Bronchial epithelial cell (primary cell): ENCODE results near the gene PTPRO. TPM values are rescaled to one million over a fixed set of nuclear protein-coding genes. Genes with fewer than 3 reads are reported as not detected.

Experiments used
- DNase-seq: peaks from one replicate; pipeline ENCODE4 v3.0.0-alpha.2; 2010; ENCODE audit warnings: low read depth
- FAIRE-seq: peaks from 2 replicates; lab custom pipeline; 2011; peaks lifted over from hg19 to GRCh38; lab: Jason Lieb, UNC
- H3K27me3 ChIP-seq: 2 replicates; pipeline ENCODE4 v1.5.1; 2011; ENCODE audit warnings: low read length; ENCODE audit not compliant: control insufficient read depth, insufficient read depth
- H3K36me3 ChIP-seq: 2 replicates; pipeline ENCODE4 v1.5.1; 2011; ENCODE audit warnings: low read length; ENCODE audit not compliant: control insufficient read depth, insufficient read depth
- H3K4me3 ChIP-seq: 2 replicates; pipeline ENCODE4 v1.5.1; 2011; ENCODE audit warnings: mild to moderate bottlenecking, low read depth, low read length, control low read depth
- CTCF ChIP-seq: IDR thresholded peaks from 2 replicates; pipeline ENCODE4 v1.5.1; 2011; ENCODE audit warnings: mild to moderate bottlenecking, moderate library complexity, low read length, control low read depth, inconsistent platforms; ENCODE audit not compliant: insufficient read depth, severe bottlenecking
- total RNA-seq: library from RNA; depleted of rRNA; stranded (reverse); fragments of >200 nt; gene quantifications from 2 replicates; pipeline ENCODE4 v1.2.1, GENCODE V29; 2014

The PTPRO gene
- total RNA-seq, 1 donor from 2014 or later, result under 0.01 TPM

- no peak for TF ChIP-seq CTCF
- FAIRE-seq, result no peak
- H3K4me3 ChIP-seq, result no peak overlapping the region
- no peaks in the 10 kb centered on the region for H3K36me3 ChIP-seq
- no peak for DNase-seq
- no peaks in the 10 kb centered on the region for H3K27me3 ChIP-seq
Measured at GRCh38 chr12:15280930-15281329, 41.4 kb upstream of the PTPRO start.

- Histone ChIP-seq H3K4me3 (no peak overlapping the region), H3K27me3 (no peaks in the 10 kb centered on the region), H3K36me3 (no peaks in the 10 kb centered on the region)
- FAIRE-seq (no peak), DNase-seq (no peak)
- no peak for TF ChIP-seq CTCF
Measured at GRCh38 chr12:15289192-15289591, 33.1 kb upstream of the PTPRO start.

- Histone ChIP-seq H3K4me3 (no peak overlapping the region), H3K27me3 (no peaks in the 10 kb centered on the region), H3K36me3 (no peaks in the 10 kb centered on the region)
- TF ChIP-seq CTCF, result no peak
- no peak for FAIRE-seq
- no peak for DNase-seq
Measured at GRCh38 chr12:15293731-15294130, 28.6 kb upstream of the PTPRO start.

GRCh38 chr12:15299947-15300346, 22.4 kb upstream of the PTPRO start:
- no peaks in the 10 kb centered on the region for H3K36me3 ChIP-seq
- FAIRE-seq (no peak), DNase-seq (no peak)
- no peak for TF ChIP-seq CTCF
- H3K27me3 ChIP-seq, result no peaks in the 10 kb centered on the region
- H3K4me3 ChIP-seq, result no peak overlapping the region

- no peak for FAIRE-seq
- no peak overlapping the region for H3K4me3 ChIP-seq
- H3K36me3 ChIP-seq, result no peaks in the 10 kb centered on the region
Measured at GRCh38 chr12:15304296-15304695, 18.0 kb upstream of the PTPRO start.

More at GRCh38 chr12:15304296-15304695, 18.0 kb upstream of the PTPRO start:
- DNase-seq, result no peak
- no peak for TF ChIP-seq CTCF
- no peaks in the 10 kb centered on the region for H3K27me3 ChIP-seq
